Stimulated activated CD4-positive, alpha-beta T cell treated with anti-CD3 and anti-CD28 coated beads, Interleukin-4, amount 100 ng/mL, for 48 hours (primary cell): Measurements from ENCODE around the gene TBC1D2B.
"Not testable (repeated sequence)": the region's sequence is repeated elsewhere in the genome, so short reads cannot be mapped to it uniquely, and the experiment has no call there.

Source experiments
- DNase-seq, 2 donors: peaks; one replicate each; pipeline ENCODE4 v3.0.0-alpha.2; 2020; ENCODE audit warnings: low read depth in 2 of 2

The TBC1D2B gene

GRCh38 chr15:77975332-77976094 is 102.0 kb downstream of the TBC1D2B start:
- DNase-seq = no peak

- no peak for DNase-seq
These were observed 102.8 kb downstream of the TBC1D2B start for GRCh38 chr15:77974416-77975331.

- DNase-seq = no peak
These were observed 103.5 kb downstream of the TBC1D2B start for GRCh38 chr15:77974098-77974414.

- DNase-seq = not testable (repeated sequence)
These were observed 104.0 kb downstream of the TBC1D2B start for GRCh38 chr15:77973273-77974097.

GRCh38 chr15:77972706-77973105 is 104.8 kb downstream of the TBC1D2B start:
- DNase-seq = not testable (repeated sequence)

- DNase-seq = not testable (repeated sequence)
These were observed 105.6 kb downstream of the TBC1D2B start for GRCh38 chr15:77971875-77972274.

GRCh38 chr15:77970813-77971360 is 106.6 kb downstream of the TBC1D2B start:
- not testable (repeated sequence) for DNase-seq

GRCh38 chr15:77969055-77969454 is 108.5 kb downstream of the TBC1D2B start:
- DNase-seq = no peak

GRCh38 chr15:77967798-77968197 is 109.7 kb downstream of the TBC1D2B start:
- DNase-seq = no peak

GRCh38 chr15:77967235-77967615 is 110.3 kb downstream of the TBC1D2B start:
- DNase-seq = not testable (repeated sequence)

GRCh38 chr15:77966540-77967234 is 110.8 kb downstream of the TBC1D2B start:
- DNase-seq = peak in 1 of 2 donors; percentile 29

- DNase-seq = no peak
These were observed 113.3 kb downstream of the TBC1D2B start for GRCh38 chr15:77964193-77964592.

- peak; percentile 65 to 75 for DNase-seq
These were observed 118.1 kb downstream of the TBC1D2B start for GRCh38 chr15:77959432-77959879.

GRCh38 chr15:77958716-77959431 is 118.6 kb downstream of the TBC1D2B start:
- not testable (repeated sequence) for DNase-seq

- not testable (repeated sequence) for DNase-seq
These were observed 119.5 kb downstream of the TBC1D2B start for GRCh38 chr15:77958021-77958420.

- DNase-seq = peak in 1 of 2 donors; percentile 23
These were observed 123.6 kb downstream of the TBC1D2B start for GRCh38 chr15:77953926-77954325.

- DNase-seq = not testable (repeated sequence)
These were observed 124.5 kb downstream of the TBC1D2B start for GRCh38 chr15:77952928-77953446.

GRCh38 chr15:77951105-77951786 is 126.3 kb downstream of the TBC1D2B start:
- not testable (repeated sequence) for DNase-seq

- DNase-seq = not testable (repeated sequence)
These were observed 127.0 kb downstream of the TBC1D2B start for GRCh38 chr15:77950470-77950869.
